Endothelial cell of umbilical vein (primary cell): ENCODE results near the gene NHP2. TPM values are rescaled to one million over a fixed set of nuclear protein-coding genes. Genes with fewer than 3 reads are reported as not detected.

Source experiments
- BruUV-seq: library from RNA; stranded (reverse); fragments of 400-500 nt; replicated peaks from 2 replicates; lab custom pipeline; 2021; lab: Mats Ljungman, UMichigan
- CTCF ChIA-PET: fragments of 300-600, 350-600 bp; sonication (Branson Sonifier 250); formaldehyde crosslinking; loops from one replicate; lab custom pipeline; 2021; ENCODE audit warnings: antibody characterized with exemption, inconsistent platforms; lab: Charles Lee
- POLR2A ChIA-PET: fragments of 300-600, 350-600 bp; sonication (Branson Sonifier 250); formaldehyde crosslinking; loops from one replicate; lab custom pipeline; 2021; ENCODE audit warnings: antibody characterized with exemption, inconsistent platforms; lab: Charles Lee
- DNase-seq: peaks from one replicate; pipeline ENCODE4 v3.0.0-alpha.2; 2011; ENCODE audit warnings: low read depth, low spot score
- FAIRE-seq: peaks from 2 replicates; lab custom pipeline; 2011; peaks lifted over from hg19 to GRCh38; lab: Jason Lieb, UNC
- H2AFZ ChIP-seq: 2 replicates; pipeline ENCODE4 v1.6.0; 2012; ENCODE audit warnings: low read depth, low read length, control low read depth, inconsistent platforms
- H3K27ac ChIP-seq: 2 replicates; pipeline ENCODE4 v1.5.1; 2011; ENCODE audit warnings: low read depth, mild to moderate bottlenecking, control low read depth, low read length, moderate library complexity; ENCODE audit not compliant: insufficient read depth
- H3K27me3 ChIP-seq, 2 experiments: 2 replicates each; pipeline versions ENCODE4 v1.6.0 to v1.6.1; 2011; ENCODE audit warnings: low read length in 2 of 2, mixed read lengths in 1 of 2; ENCODE audit not compliant: control insufficient read depth in 2 of 2, insufficient read depth in 2 of 2
- H3K36me3 ChIP-seq, 2 experiments: 2 replicates in 1 of 2; 3 replicates in 1 of 2; pipeline ENCODE4 v1.5.1; 2011; ENCODE audit warnings: low read length in 2 of 2, mild to moderate bottlenecking in 1 of 2, moderate library complexity in 1 of 2; ENCODE audit not compliant: control insufficient read depth in 2 of 2, insufficient read depth in 2 of 2; ENCODE audit errors: extremely low read depth in 1 of 2
- H3K4me1 ChIP-seq: 3 replicates; pipeline ENCODE4 v1.5.1; 2011; ENCODE audit warnings: mild to moderate bottlenecking, low read length; ENCODE audit not compliant: control insufficient read depth, insufficient read depth; ENCODE audit errors: extremely low read depth
- H3K4me2 ChIP-seq: 2 replicates; pipeline ENCODE4 v1.6.1; 2011; ENCODE audit warnings: low read length, control low read depth, mixed read lengths; ENCODE audit not compliant: insufficient read depth
- H3K4me3 ChIP-seq, 3 experiments: fragments of 200-600 bp in 1 of 3; sonication (generic), shearing (Covaris generic) in 1 of 3; replicated peaks in 1 of 3; 2 replicates each; pipeline ENCODE4 v1.5.1; 2011 to 2016; ENCODE audit warnings: control low read depth in 3 of 3, low read length in 3 of 3, mild to moderate bottlenecking in 2 of 3, inconsistent platforms in 1 of 3, low read depth in 1 of 3, moderate library complexity in 1 of 3; ENCODE audit not compliant: insufficient read depth in 1 of 3
- H3K79me2 ChIP-seq: 2 replicates; pipeline ENCODE4 v1.6.0; 2012; ENCODE audit warnings: low read length, inconsistent platforms; ENCODE audit not compliant: control insufficient read depth, insufficient read depth
- H3K9ac ChIP-seq: replicated peaks from 2 replicates; pipeline ENCODE3; 2011; ENCODE audit warnings: low read length, control low read depth; ENCODE audit not compliant: insufficient read depth; ENCODE audit errors: extremely low read depth
- H3K9me1 ChIP-seq: replicated peaks from 3 replicates; pipeline ENCODE4 v1.6.0; 2011; ENCODE audit warnings: mild to moderate bottlenecking, low read length; ENCODE audit not compliant: control insufficient read depth, insufficient read depth; ENCODE audit errors: extremely low read depth
- H3K9me3 ChIP-seq: replicated peaks from 2 replicates; pipeline ENCODE4 v1.5.1; 2012; ENCODE audit warnings: low read length, inconsistent platforms; ENCODE audit not compliant: control insufficient read depth, insufficient read depth
- H4K20me1 ChIP-seq: replicated peaks from 2 replicates; pipeline ENCODE3; 2011; ENCODE audit warnings: mild to moderate bottlenecking, low read length; ENCODE audit not compliant: control insufficient read depth, insufficient read depth; ENCODE audit errors: extremely low read depth
- CTCF ChIP-seq, 2 donors: IDR thresholded peaks; 1 replicate in 1 of 2; 2 replicates in 1 of 2; pipeline ENCODE4 v1.5.1; 2011; ENCODE audit warnings: low read length in 2 of 2, mild to moderate bottlenecking in 2 of 2, moderate library complexity in 2 of 2, control low read depth in 1 of 2, inconsistent platforms in 1 of 2, low read depth in 1 of 2; ENCODE audit not compliant: insufficient read depth in 1 of 2; ENCODE audit errors: extremely low read depth in 1 of 2
- EZH2 ChIP-seq: IDR thresholded peaks from 2 replicates; pipeline ENCODE4 v1.6.1; 2012; ENCODE audit warnings: borderline replicate concordance, low read depth, mild to moderate bottlenecking, moderate library complexity, low read length, inconsistent platforms; ENCODE audit not compliant: severe bottlenecking
- FOS ChIP-seq: IDR thresholded peaks from 2 replicates; pipeline ENCODE4 v1.6.1; 2011; ENCODE audit warnings: mild to moderate bottlenecking, low read length, moderate library complexity, borderline replicate concordance; ENCODE audit not compliant: insufficient read depth
- GATA2 ChIP-seq: IDR thresholded peaks from 2 replicates; pipeline ENCODE4 v1.7.0; 2011; ENCODE audit warnings: low read depth, mild to moderate bottlenecking, moderate library complexity, mixed read lengths, low read length; ENCODE audit not compliant: insufficient read length, insufficient read depth
- JUN ChIP-seq: IDR thresholded peaks from 2 replicates; pipeline ENCODE4 v1.6.1; 2011; ENCODE audit warnings: borderline replicate concordance, low read depth; ENCODE audit not compliant: insufficient read length, insufficient read depth
- MAX ChIP-seq: IDR thresholded peaks from 2 replicates; pipeline ENCODE4 v1.6.1; 2011; ENCODE audit not compliant: insufficient read depth, insufficient read length
- MYC ChIP-seq: IDR thresholded peaks from one replicate; pipeline ENCODE4 v1.6.1; 2011; ENCODE audit warnings: mild to moderate bottlenecking, low read depth, low read length
- POLR2A ChIP-seq: IDR thresholded peaks from 2 replicates; pipeline ENCODE4 v1.6.1; 2012; ENCODE audit warnings: low read depth, mild to moderate bottlenecking, control low read depth, low read length
- POLR2AphosphoS5 ChIP-seq: IDR thresholded peaks from 2 replicates; pipeline ENCODE4 v1.6.1; 2012; ENCODE audit warnings: low read depth, mild to moderate bottlenecking, control low read depth, low read length, moderate library complexity; ENCODE audit not compliant: insufficient read depth
- dilution Hi-C: fragments of 300-500 bp; cut with MboI; formaldehyde crosslinking; loops from one replicate; pipeline ENCODE4 v1.15.0; 2019; ENCODE audit warnings: low sequenced_read_pairs; ENCODE audit not compliant: extremely low pct_ligation_motif_present
- intact Hi-C: fragments of 100-400 bp; cut with micrococcal nuclease; formaldehyde crosslinking; loops from one replicate; pipeline ENCODE4 v1.10.0; 2022
- polyA plus RNA-seq, 4 experiments: library from polyadenylated mRNA; depleted of rRNA in 3 of 4; stranded (reverse) in 3 of 4; unstranded in 1 of 4; fragments of >200 nt; gene quantifications; 2 replicates each; pipeline versions ENCODE4 v1.2.1 to v1.2.3, GENCODE V29; 2011 to 2012; ENCODE audit warnings: missing spikeins in 1 of 4
- total RNA-seq: library from RNA; stranded (reverse); gene quantifications from 2 replicates; pipeline ENCODE4 v1.2.3, GENCODE V29; 2021

The NHP2 gene
- total and polyA plus RNA-seq, 2 donors (not counting 3 experiments of a cell fraction or from before 2014, with no cell fraction given) = 205 to 220 TPM

GRCh38 chr5:178143901-178144300 is 9.8 kb downstream of the NHP2 start:
- ChIA-PET CTCF (interaction anchor here (0.7 to 11.5 kb wide), 5 partner anchors 10 to 1205 kb away, joined by 3 to 200 read pairs (median 3); partner anchors contain the start of gene NHP2), POLR2A (no interaction called here)
- Histone ChIP-seq H2AFZ (no peak overlapping the region), H3K9me3 (no peaks in the 10 kb centered on the region), H3K9ac (no peak overlapping the region), H3K4me1 (no peaks in the 10 kb centered on the region), H4K20me1 (no peaks in the 10 kb centered on the region), H3K4me3 (no peak overlapping the region), H3K9me1 (no peaks in the 10 kb centered on the region), H3K4me2 (no peak overlapping the region), H3K27me3 (no peaks in the 10 kb centered on the region), H3K79me2 (no peaks in the 10 kb centered on the region), H3K36me3 (peaks cover 10 to 40% of the 10 kb centered on the region in 2 experiments), H3K27ac (no peak overlapping the region)
- TF ChIP-seq MYC (no peak), MAX (no peak), JUN (no peak), FOS (no peak), CTCF (IDR thresholded peaks at IDR 0.05; ENCODE audit: extremely low read depth in 1 of 2, insufficient read depth in 1 of 2, low read depth in 1 of 2, low read length in 2 of 2) (no peak), GATA2 (no peak), EZH2 (no peak), POLR2A (no peak), POLR2AphosphoS5 (no peak)
- intact Hi-C loops = no loop called here
- no peak for FAIRE-seq
- no TSS peak for BruUV-seq
- DNase-seq = no peak
- dilution Hi-C loops = no loop called here
